ENCODE results near the gene ZP1. TPM values are rescaled to one million over a fixed set of nuclear protein-coding genes. Genes with fewer than 3 reads are reported as not detected.

The ZP1 gene
- total and polyA plus RNA-seq, 2 of the 13 experiments (the other 11 are each of a cell fraction or from before 2014, with no cell fraction given): 0.16 TPM; not detected in 1

DNA sequence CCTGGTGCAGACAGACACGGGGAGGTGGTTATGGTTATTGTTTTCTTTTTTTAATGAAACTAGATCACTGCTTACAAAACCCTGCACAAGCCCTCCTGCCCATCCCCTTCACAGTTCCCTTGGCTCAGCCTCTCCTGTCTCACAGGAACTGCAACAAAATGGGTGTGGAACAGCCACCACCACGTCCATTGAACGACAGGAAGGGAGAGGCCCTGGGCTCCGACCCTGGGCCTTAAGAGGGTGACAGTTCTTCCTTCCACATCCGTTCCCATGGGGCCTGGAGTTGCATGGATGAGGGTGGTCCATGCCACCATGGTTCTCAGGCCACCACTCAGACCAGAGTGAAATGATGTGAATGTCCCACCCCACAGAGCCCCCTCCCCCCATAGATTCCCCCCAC lies 23.4 kb downstream of the ZP1 start:
- DNase-seq (ENCODE audit: low spot score) (no peak), FAIRE-seq (no peak), ATAC-seq (no peak)
- H3K9ac ChIP-seq (ENCODE audit: insufficient read depth, low read depth, low read length): no peak overlapping the region
- no peaks in the 10 kb centered on the region for H3K27me3 ChIP-seq (ENCODE audit: control insufficient read depth in 1 of 2, insufficient read depth in 2 of 2, low read length in 2 of 2)
- intact Hi-C loops (cut with micrococcal nuclease; ENCODE audit: unreplicated experiment) (no loop called here), in situ Hi-C loops (cut with HindIII; ENCODE audit: extremely low pct_ligation_motif_present, low pct_unique_long_range_greater_than_20kb) (loop anchor here (5.0 kb wide), 1 partner anchor 58 kb away; no protein-coding TSS in a partner anchor)
- H2AFZ ChIP-seq (ENCODE audit: low read length): no peak overlapping the region
- no TSS peak for BruUV-seq (replicated peaks)
- 96% methylated on average over 5 of the region's 5 CpGs for WGBS (ENCODE audit: low lambda C conversion rate)
- ChIA-PET CTCF (ENCODE audit: low intra/inter-chr PET ratio, low total read pairs) (no interaction called here), POLR2A (interaction anchor here (1.6 kb wide), 1 partner anchor 23 kb away, joined by 5 read pairs; the partner anchor contains the start of gene TMEM109)
- no peak overlapping the region for H3K27ac ChIP-seq (ENCODE audit: extremely low read length, insufficient read depth, low read length)
- H3K9me3 ChIP-seq (ENCODE audit: low read length): no peaks in the 10 kb centered on the region
- H4K20me1 ChIP-seq (ENCODE audit: insufficient read depth, low read length): no peaks in the 10 kb centered on the region
- H3K4me1 ChIP-seq (ENCODE audit: insufficient read depth, low read length): no peaks in the 10 kb centered on the region
- peak; percentile 29 for TF ChIP-seq HNRNPK (IDR thresholded peaks at IDR 0.05; ENCODE audit: low read depth, low read length, poor library complexity, severe bottlenecking)
- TF ChIP-seq FOXA3 (CRISPR knock-in tag; IDR thresholded peaks at IDR 0.05): no peak
- no peak overlapping the region for H3K4me3 ChIP-seq (replicated peaks in 1 of 3; ENCODE audit: insufficient read depth in 1 of 3, low read depth in 2 of 3, low read length in 3 of 3)
- peaks cover 8 to 32% of the 10 kb centered on the region in 2 experiments; a peak in 4 of 5 replicates for H3K36me3 ChIP-seq (replicated peaks in 1 of 2; ENCODE audit: control insufficient read depth in 1 of 2, insufficient read depth in 2 of 2, low read length in 2 of 2)
- H3K4me2 ChIP-seq (ENCODE audit: low read depth, low read length): no peak overlapping the region
- no peaks in the 10 kb centered on the region for H3K79me2 ChIP-seq (ENCODE audit: insufficient read depth, low read length)

DNA sequence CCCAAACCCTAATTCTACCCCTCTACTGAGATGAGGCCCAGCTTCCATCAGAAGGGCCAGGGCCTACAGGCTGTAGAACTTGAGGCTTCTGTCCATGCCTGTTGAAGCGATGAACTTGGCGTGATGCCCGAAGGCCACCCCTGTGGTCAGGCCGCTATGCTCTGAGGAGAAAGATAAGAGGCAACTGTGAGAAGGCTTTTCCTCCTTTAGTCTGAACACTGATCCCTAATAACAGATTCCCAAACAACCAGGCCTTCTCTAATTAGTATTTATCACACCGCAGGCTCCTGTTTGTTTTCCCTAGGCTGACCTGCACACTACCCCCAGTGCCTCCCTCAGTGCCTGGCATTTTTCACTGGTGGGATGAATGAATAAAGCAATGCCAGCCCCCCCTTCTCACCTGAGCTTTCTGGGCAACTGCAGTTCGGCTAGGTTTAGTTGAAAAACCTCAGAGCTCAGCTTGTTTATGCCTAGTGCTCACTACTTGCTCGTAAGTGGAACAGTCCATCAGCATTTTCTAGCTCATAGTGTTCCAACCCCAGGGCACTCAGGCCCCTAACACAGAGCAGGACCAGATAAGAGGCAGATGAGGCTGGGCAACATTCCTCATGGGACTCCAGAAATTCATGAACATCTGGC lies 23.9 kb downstream of the ZP1 start:
- in situ Hi-C loops (cut with HindIII; ENCODE audit: extremely low pct_ligation_motif_present, low pct_unique_long_range_greater_than_20kb): loop anchor here (5.0 kb wide), 1 partner anchor 59 kb away; no protein-coding TSS in a partner anchor
- Histone ChIP-seq H3K4me1 (ENCODE audit: insufficient read depth, low read length) (no peaks in the 10 kb centered on the region), H3K36me3 (replicated peaks in 1 of 2; ENCODE audit: control insufficient read depth in 1 of 2, insufficient read depth in 2 of 2, low read length in 2 of 2) (peaks cover 10 to 37% of the 10 kb centered on the region in 2 experiments; a peak in 4 of 5 replicates), H3K9ac (ENCODE audit: insufficient read depth, low read depth, low read length) (no peak overlapping the region), H4K20me1 (ENCODE audit: insufficient read depth, low read length) (no peaks in the 10 kb centered on the region), H3K27me3 (ENCODE audit: control insufficient read depth in 1 of 2, insufficient read depth in 2 of 2, low read length in 2 of 2) (no peaks in the 10 kb centered on the region), H3K4me2 (ENCODE audit: low read depth, low read length) (no peak overlapping the region), H3K27ac (ENCODE audit: extremely low read length, insufficient read depth, low read length) (no peak overlapping the region), H3K79me2 (ENCODE audit: insufficient read depth, low read length) (no peaks in the 10 kb centered on the region), H2AFZ (ENCODE audit: low read length) (no peak overlapping the region), H3K9me3 (ENCODE audit: low read length) (no peaks in the 10 kb centered on the region), H3K4me3 (replicated peaks in 1 of 3; ENCODE audit: insufficient read depth in 1 of 3, low read depth in 2 of 3, low read length in 3 of 3) (no peak overlapping the region)
- 98% methylated on average over 6 of the region's 7 CpGs for WGBS (ENCODE audit: low lambda C conversion rate)
- DNase-seq (ENCODE audit: low spot score): no peak
- ChIA-PET POLR2A (no interaction called here), CTCF (ENCODE audit: low intra/inter-chr PET ratio, low total read pairs) (no interaction called here)
- no TSS peak for BruUV-seq (replicated peaks)
- no peak for FAIRE-seq
- TF ChIP-seq, protein P1, sequence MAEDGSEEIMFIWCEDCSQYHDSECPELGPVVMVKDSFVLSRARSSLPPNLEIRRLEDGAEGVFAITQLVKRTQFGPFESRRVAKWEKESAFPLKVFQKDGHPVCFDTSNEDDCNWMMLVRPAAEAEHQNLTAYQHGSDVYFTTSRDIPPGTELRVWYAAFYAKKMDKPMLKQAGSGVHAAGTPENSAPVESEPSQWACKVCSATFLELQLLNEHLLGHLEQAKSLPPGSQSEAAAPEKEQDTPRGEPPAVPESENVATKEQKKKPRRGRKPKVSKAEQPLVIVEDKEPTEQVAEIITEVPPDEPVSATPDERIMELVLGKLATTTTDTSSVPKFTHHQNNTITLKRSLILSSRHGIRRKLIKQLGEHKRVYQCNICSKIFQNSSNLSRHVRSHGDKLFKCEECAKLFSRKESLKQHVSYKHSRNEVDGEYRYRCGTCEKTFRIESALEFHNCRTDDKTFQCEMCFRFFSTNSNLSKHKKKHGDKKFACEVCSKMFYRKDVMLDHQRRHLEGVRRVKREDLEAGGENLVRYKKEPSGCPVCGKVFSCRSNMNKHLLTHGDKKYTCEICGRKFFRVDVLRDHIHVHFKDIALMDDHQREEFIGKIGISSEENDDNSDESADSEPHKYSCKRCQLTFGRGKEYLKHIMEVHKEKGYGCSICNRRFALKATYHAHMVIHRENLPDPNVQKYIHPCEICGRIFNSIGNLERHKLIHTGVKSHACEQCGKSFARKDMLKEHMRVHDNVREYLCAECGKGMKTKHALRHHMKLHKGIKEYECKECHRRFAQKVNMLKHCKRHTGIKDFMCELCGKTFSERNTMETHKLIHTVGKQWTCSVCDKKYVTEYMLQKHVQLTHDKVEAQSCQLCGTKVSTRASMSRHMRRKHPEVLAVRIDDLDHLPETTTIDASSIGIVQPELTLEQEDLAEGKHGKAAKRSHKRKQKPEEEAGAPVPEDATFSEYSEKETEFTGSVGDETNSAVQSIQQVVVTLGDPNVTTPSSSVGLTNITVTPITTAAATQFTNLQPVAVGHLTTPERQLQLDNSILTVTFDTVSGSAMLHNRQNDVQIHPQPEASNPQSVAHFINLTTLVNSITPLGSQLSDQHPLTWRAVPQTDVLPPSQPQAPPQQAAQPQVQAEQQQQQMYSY (CRISPR knock-in tag; IDR thresholded peaks at IDR 0.05): no peak
- TF ChIP-seq STAT5B (CRISPR knock-in tag; IDR thresholded peaks at IDR 0.05) (no peak), ZNF143 (CRISPR knock-in tag; IDR thresholded peaks at IDR 0.05) (no peak), ZNF180 (CRISPR knock-in tag; IDR thresholded peaks at IDR 0.05; ENCODE audit: borderline replicate concordance, low read depth) (no peak), ZNF749 (CRISPR knock-in tag; IDR thresholded peaks at IDR 0.05; ENCODE audit: borderline replicate concordance) (no peak), BRCA1 (CRISPR knock-in tag; IDR thresholded peaks at IDR 0.05) (no peak), HNRNPLL (IDR thresholded peaks at IDR 0.05; ENCODE audit: low read depth, low read length, poor library complexity, severe bottlenecking) (no peak), KDM4B (CRISPR knock-in tag; IDR thresholded peaks at IDR 0.05) (no peak), ZNF629 (CRISPR knock-in tag; conservative IDR thresholded peaks at IDR 0.05) (no peak), MBNL3 (CRISPR knock-in tag; conservative IDR thresholded peaks at IDR 0.05) (no peak), SATB2 (CRISPR knock-in tag; IDR thresholded peaks at IDR 0.05) (no peak), TCF12 (IDR thresholded peaks at IDR 0.05) (no peak), TCF12 (CRISPR knock-in tag; IDR thresholded peaks at IDR 0.05) (no peak)
- intact Hi-C loops (cut with micrococcal nuclease; ENCODE audit: unreplicated experiment): no loop called here
- ATAC-seq: no peak
